ENCODE results near the gene TGM5. TPM values are rescaled to one million over a fixed set of nuclear protein-coding genes. Genes with fewer than 3 reads are reported as not detected.

The TGM5 gene
- total and polyA plus RNA-seq, 4 donors: 0.15 TPM; not detected in 3

DNA sequence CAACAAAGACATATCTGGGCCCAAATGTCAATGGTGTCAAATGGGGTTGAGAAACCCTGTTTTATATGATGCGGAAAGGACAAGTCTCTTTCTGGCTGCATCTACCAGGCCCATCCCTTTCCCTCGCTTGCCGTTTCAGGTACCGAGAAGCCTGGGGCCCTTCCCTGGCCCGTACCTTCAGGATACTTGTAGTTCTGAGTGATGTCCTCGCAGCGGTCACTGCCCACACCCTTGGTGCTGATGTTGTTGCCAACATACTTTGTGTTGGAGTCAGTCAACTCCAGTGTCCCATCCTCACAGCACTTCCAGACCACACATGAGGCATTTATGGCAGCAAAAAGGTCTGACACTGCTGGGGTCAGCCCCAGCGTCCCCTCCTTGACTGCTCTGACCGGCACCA lies 59.7 kb downstream of the TGM5 start:
- TF ChIP-seq, protein P1, sequence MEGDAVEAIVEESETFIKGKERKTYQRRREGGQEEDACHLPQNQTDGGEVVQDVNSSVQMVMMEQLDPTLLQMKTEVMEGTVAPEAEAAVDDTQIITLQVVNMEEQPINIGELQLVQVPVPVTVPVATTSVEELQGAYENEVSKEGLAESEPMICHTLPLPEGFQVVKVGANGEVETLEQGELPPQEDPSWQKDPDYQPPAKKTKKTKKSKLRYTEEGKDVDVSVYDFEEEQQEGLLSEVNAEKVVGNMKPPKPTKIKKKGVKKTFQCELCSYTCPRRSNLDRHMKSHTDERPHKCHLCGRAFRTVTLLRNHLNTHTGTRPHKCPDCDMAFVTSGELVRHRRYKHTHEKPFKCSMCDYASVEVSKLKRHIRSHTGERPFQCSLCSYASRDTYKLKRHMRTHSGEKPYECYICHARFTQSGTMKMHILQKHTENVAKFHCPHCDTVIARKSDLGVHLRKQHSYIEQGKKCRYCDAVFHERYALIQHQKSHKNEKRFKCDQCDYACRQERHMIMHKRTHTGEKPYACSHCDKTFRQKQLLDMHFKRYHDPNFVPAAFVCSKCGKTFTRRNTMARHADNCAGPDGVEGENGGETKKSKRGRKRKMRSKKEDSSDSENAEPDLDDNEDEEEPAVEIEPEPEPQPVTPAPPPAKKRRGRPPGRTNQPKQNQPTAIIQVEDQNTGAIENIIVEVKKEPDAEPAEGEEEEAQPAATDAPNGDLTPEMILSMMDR (IDR thresholded peaks at IDR 0.05; ENCODE audit: control extremely low read depth, extremely low read depth): no peak
- Histone ChIP-seq H3K4me1 (ENCODE audit: control insufficient read depth in 5 of 5, insufficient read depth in 5 of 5, low read length in 5 of 5) (no peaks in the 10 kb centered on the region), H3K27ac (ENCODE audit: low read depth in 1 of 2, low read length in 1 of 2) (no peak overlapping the region), H3K27me3 (ENCODE audit: control insufficient read depth in 3 of 3, insufficient read depth in 3 of 3, low read length in 2 of 3) (peaks cover 0 to 3% (median 0%) of the 10 kb centered on the region in 3 donors), H3K4me3 (no peak overlapping the region), H3K9ac (ENCODE audit: insufficient read depth in 1 of 2, low read length in 2 of 2) (no peak overlapping the region), H3K36me3 (ENCODE audit: control insufficient read depth in 4 of 4, insufficient read depth in 4 of 4, low read length in 4 of 4) (no peaks in the 10 kb centered on the region), H3K9me3 (ENCODE audit: control insufficient read depth in 4 of 4, insufficient read depth in 3 of 4, low read length in 3 of 4) (no peaks in the 10 kb centered on the region)
- DNase-seq (no peak), ATAC-seq (ENCODE audit: insufficient read depth, low FRiP score) (no peak)
- WGBS, 2 donors: 92 to 94% methylated on average over 9 of the region's 9 CpGs

DNA sequence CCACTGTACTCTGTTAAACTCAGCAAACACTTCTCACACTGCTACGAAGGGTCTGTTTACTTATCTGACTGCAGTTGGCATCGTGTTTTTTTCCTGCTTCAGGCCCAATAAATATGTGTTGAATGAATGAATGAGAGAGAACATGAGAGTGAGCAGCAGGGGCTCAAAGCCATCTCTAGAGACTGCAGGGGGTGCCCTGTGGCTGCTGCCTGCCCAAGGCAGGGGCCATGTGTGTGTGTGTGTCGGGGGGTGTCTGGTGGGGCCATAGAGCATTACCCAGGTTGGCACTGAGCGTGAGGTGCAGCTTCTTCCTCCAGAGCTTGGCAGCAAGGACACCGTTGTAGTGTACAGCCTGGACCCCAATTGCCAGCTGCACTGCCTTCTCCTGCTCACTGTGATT lies 60.7 kb downstream of the TGM5 start:
- Histone ChIP-seq H3K27me3 (ENCODE audit: control insufficient read depth in 3 of 3, insufficient read depth in 3 of 3, low read length in 2 of 3) (peaks cover 0 to 3% (median 0%) of the 10 kb centered on the region in 3 donors), H3K36me3 (ENCODE audit: control insufficient read depth in 4 of 4, insufficient read depth in 4 of 4, low read length in 4 of 4) (no peaks in the 10 kb centered on the region), H3K4me1 (ENCODE audit: control insufficient read depth in 5 of 5, insufficient read depth in 5 of 5, low read length in 5 of 5) (no peaks in the 10 kb centered on the region), H3K4me3 (no peak overlapping the region), H3K27ac (ENCODE audit: low read depth in 1 of 2, low read length in 1 of 2) (no peak overlapping the region), H3K9ac (ENCODE audit: insufficient read depth in 1 of 2, low read length in 2 of 2) (no peak overlapping the region), H3K9me3 (ENCODE audit: control insufficient read depth in 4 of 4, insufficient read depth in 3 of 4, low read length in 3 of 4) (no peaks in the 10 kb centered on the region)
- no peak for ATAC-seq (ENCODE audit: insufficient read depth, low FRiP score)
- WGBS, 2 donors: 78 to 86% methylated on average over 5 of the region's 5 CpGs
- no peak for DNase-seq
- TF ChIP-seq, protein P1 (IDR thresholded peaks at IDR 0.05; ENCODE audit: control extremely low read depth, extremely low read depth): no peak

DNA sequence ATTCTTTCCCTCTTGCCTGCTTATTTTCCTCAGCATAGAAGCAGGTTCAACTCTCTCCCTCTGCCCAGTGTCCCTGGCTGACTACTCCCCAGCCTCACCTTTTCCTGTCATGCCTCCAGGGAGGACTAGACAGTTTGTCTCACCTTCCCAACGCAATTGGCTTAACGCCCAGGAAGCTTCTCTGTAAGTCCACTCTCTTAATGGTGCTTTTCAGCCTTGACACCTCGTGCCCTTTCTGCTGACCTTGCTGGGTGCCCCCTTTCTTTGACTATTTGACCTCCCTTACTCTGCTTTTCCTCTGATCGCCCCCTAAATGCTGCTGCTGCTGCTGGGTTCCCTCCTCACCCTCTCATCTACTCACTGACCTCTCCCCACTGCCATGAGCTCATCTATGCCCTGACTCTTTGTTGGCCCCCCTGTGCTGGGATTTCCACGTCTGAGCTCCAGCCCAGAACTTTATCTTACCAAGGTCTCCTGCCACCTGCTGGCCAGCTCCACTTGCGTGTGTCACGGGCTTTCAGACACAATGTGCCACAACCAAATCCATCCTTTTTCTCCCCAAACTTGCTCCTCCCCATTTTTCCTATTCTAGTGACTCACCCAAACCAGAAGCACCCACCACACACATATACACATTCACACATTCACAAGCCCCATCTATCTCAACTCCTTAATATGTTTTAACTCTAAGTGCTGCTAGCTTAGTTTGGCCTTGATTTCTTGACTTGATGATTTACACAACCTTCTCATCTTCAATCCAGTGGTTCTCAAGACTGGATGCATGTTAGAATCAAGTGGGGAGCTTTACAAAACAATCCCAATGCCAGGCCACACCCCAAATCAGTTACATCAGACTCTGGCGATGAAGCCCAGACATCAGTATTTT lies 62.5 kb downstream of the TGM5 start:
- ATAC-seq (ENCODE audit: insufficient read depth, low FRiP score) (no peak), DNase-seq (peak; percentile 31 to 37 (median 33))
- WGBS, 2 donors: 43 to 44% methylated on average over 8 of the region's 8 CpGs

More for the DNA sequence above, 62.5 kb downstream of the TGM5 start:
- H3K4me3 ChIP-seq: no peak overlapping the region
- no peaks in the 10 kb centered on the region for H3K36me3 ChIP-seq (ENCODE audit: control insufficient read depth in 4 of 4, insufficient read depth in 4 of 4, low read length in 4 of 4)
- no peak overlapping the region for H3K9ac ChIP-seq (ENCODE audit: insufficient read depth in 1 of 2, low read length in 2 of 2)
- no peaks in the 10 kb centered on the region for H3K4me1 ChIP-seq (ENCODE audit: control insufficient read depth in 5 of 5, insufficient read depth in 5 of 5, low read length in 5 of 5)
- TF ChIP-seq, protein P1 (IDR thresholded peaks at IDR 0.05; ENCODE audit: control extremely low read depth, extremely low read depth): peak; percentile 19
- H3K9me3 ChIP-seq (ENCODE audit: control insufficient read depth in 4 of 4, insufficient read depth in 3 of 4, low read length in 3 of 4): no peaks in the 10 kb centered on the region
- no peak overlapping the region for H3K27ac ChIP-seq (ENCODE audit: low read depth in 1 of 2, low read length in 1 of 2)
- H3K27me3 ChIP-seq (ENCODE audit: control insufficient read depth in 3 of 3, insufficient read depth in 3 of 3, low read length in 2 of 3): no peaks in the 10 kb centered on the region
